Fibroblast of lung (primary cell): ENCODE results near the gene CDR2. TPM values are rescaled to one million over a fixed set of nuclear protein-coding genes. Genes with fewer than 3 reads are reported as not detected.

Source experiments
- DNase-seq, 2 donors: peaks; one replicate each; pipeline versions ENCODE4 v3.0.0 to v3.0.0-alpha.2; 2010; ENCODE audit warnings: low read depth in 2 of 2
- H2AFZ ChIP-seq: 2 replicates; pipeline ENCODE4 v1.5.1; 2012; ENCODE audit warnings: low read length, control low read depth, inconsistent platforms
- H3K27ac ChIP-seq: 2 replicates; pipeline ENCODE4 v1.5.1; 2011; ENCODE audit warnings: low read length, control low read depth; ENCODE audit not compliant: insufficient read depth
- H3K27me3 ChIP-seq: 2 replicates; pipeline ENCODE4 v1.5.1; 2011; ENCODE audit warnings: mild to moderate bottlenecking, low read length; ENCODE audit not compliant: control insufficient read depth, insufficient read depth
- H3K36me3 ChIP-seq: 2 replicates; pipeline ENCODE4 v1.5.1; 2011; ENCODE audit warnings: low read length; ENCODE audit not compliant: control insufficient read depth, insufficient read depth
- H3K4me1 ChIP-seq: 2 replicates; pipeline ENCODE4 v1.5.1; 2011; ENCODE audit warnings: low read length; ENCODE audit not compliant: control insufficient read depth, insufficient read depth; ENCODE audit errors: extremely low read depth
- H3K4me2 ChIP-seq: 2 replicates; pipeline ENCODE4 v1.5.1; 2011; ENCODE audit warnings: low read length, control low read depth; ENCODE audit not compliant: insufficient read depth; ENCODE audit errors: extremely low read depth
- H3K4me3 ChIP-seq, 4 experiments: fragments of 200-600 bp in 1 of 4; sonication (generic) in 1 of 4; replicated peaks in 1 of 4; 2 replicates each; pipeline ENCODE4 v1.5.1; 2011 to 2016; ENCODE audit warnings: low read length in 4 of 4, low read depth in 3 of 4, mild to moderate bottlenecking in 3 of 4, control low read depth in 2 of 4, inconsistent platforms in 1 of 4, mixed read lengths in 1 of 4; ENCODE audit not compliant: insufficient read depth in 1 of 4; ENCODE audit errors: control extremely low read depth in 1 of 4
- H3K79me2 ChIP-seq: 2 replicates; pipeline ENCODE4 v1.5.1; 2012; ENCODE audit warnings: mild to moderate bottlenecking, low read length, inconsistent platforms; ENCODE audit not compliant: control insufficient read depth, insufficient read depth
- H3K9ac ChIP-seq: 2 replicates; pipeline ENCODE4 v1.5.1; 2011; ENCODE audit warnings: mild to moderate bottlenecking, low read length, control low read depth; ENCODE audit not compliant: insufficient read depth
- H3K9me3 ChIP-seq: 2 replicates; pipeline ENCODE4 v1.5.1; 2012; ENCODE audit warnings: low read depth, low read length; ENCODE audit not compliant: control insufficient read depth, insufficient read depth
- H4K20me1 ChIP-seq: 2 replicates; pipeline ENCODE4 v1.5.1; 2011; ENCODE audit warnings: low read length; ENCODE audit not compliant: control insufficient read depth, insufficient read depth; ENCODE audit errors: extremely low read depth
- CTCF ChIP-seq, 2 donors: IDR thresholded peaks in 1 of 2; conservative IDR thresholded peaks in 1 of 2; 1 replicate in 1 of 2; 2 replicates in 1 of 2; pipeline ENCODE4 v1.5.1; 2011 to 2012; ENCODE audit warnings: low read length in 2 of 2, control low read depth in 1 of 2, inconsistent platforms in 1 of 2, low read depth in 1 of 2, mild to moderate bottlenecking in 1 of 2
- EZH2 ChIP-seq: IDR thresholded peaks from 2 replicates; pipeline ENCODE4 v1.5.1; 2012; ENCODE audit warnings: low read length, control low read depth, mild to moderate bottlenecking; ENCODE audit errors: missing control alignments
- polyA plus RNA-seq, 2 donors: library from polyadenylated mRNA; depleted of rRNA in 1 of 2; stranded (reverse) in 1 of 2; unstranded in 1 of 2; fragments of >200 nt; gene quantifications; 2 replicates each; pipeline ENCODE4 v1.2.1, GENCODE V29; 2011 to 2012; ENCODE audit warnings: missing spikeins in 1 of 2
- total RNA-seq: library from RNA; depleted of rRNA; stranded (reverse); fragments of >200 nt; gene quantifications from 2 replicates; pipeline ENCODE4 v1.2.1, GENCODE V29; 2014

Gene CDR2
- total and polyA plus RNA-seq, 2 donors (not counting 1 experiment from before 2014, with no cell fraction given), result 60.1 to 73.8 TPM

GRCh38 chr16:22402191-22402590 lies 27.8 kb upstream of the CDR2 start:
- H4K20me1 ChIP-seq, result no peaks in the 10 kb centered on the region
- no peak overlapping the region for H3K4me3 ChIP-seq
- peak overlapping the region; percentile 8 for H3K27ac ChIP-seq
- H3K4me1 ChIP-seq, result peaks cover 12% of the 10 kb centered on the region
- no peaks in the 10 kb centered on the region for H3K9me3 ChIP-seq
- H3K79me2 ChIP-seq, result no peaks in the 10 kb centered on the region
- no peak overlapping the region for H2AFZ ChIP-seq
- H3K9ac ChIP-seq, result no peak overlapping the region
- no peaks in the 10 kb centered on the region for H3K27me3 ChIP-seq
- peak overlapping the region; percentile 46 for H3K4me2 ChIP-seq
- peak in 1 of 2 donors; percentile 44 for DNase-seq
- TF ChIP-seq CTCF (conservative IDR thresholded peaks at IDR 0.05 in 1 of 2, IDR thresholded peaks at IDR 0.05 in 1 of 2; ENCODE audit: low read depth in 1 of 2, low read length in 2 of 2) (no peak), EZH2 (no peak)
- no peaks in the 10 kb centered on the region for H3K36me3 ChIP-seq

GRCh38 chr16:22400900-22401299 lies 26.5 kb upstream of the CDR2 start:
- H3K9me3 ChIP-seq, result no peaks in the 10 kb centered on the region
- H3K4me3 ChIP-seq, result no peak overlapping the region

GRCh38 chr16:22397931-22398330 lies 23.5 kb upstream of the CDR2 start:
- no peaks in the 10 kb centered on the region for H3K79me2 ChIP-seq
- H3K4me1 ChIP-seq, result peaks cover 9% of the 10 kb centered on the region
- TF ChIP-seq EZH2 (no peak), CTCF (conservative IDR thresholded peaks at IDR 0.05 in 1 of 2, IDR thresholded peaks at IDR 0.05 in 1 of 2; ENCODE audit: low read depth in 1 of 2, low read length in 2 of 2) (no peak)
- DNase-seq, result no peak
- H2AFZ ChIP-seq, result no peak overlapping the region
- H3K27ac ChIP-seq, result peak overlapping the region; percentile 20
- H3K36me3 ChIP-seq, result no peaks in the 10 kb centered on the region
- no peak overlapping the region for H3K9ac ChIP-seq
- no peaks in the 10 kb centered on the region for H4K20me1 ChIP-seq
- H3K9me3 ChIP-seq, result no peaks in the 10 kb centered on the region
- H3K27me3 ChIP-seq, result no peaks in the 10 kb centered on the region
- H3K4me2 ChIP-seq, result peak overlapping the region; percentile 0
- no peak overlapping the region for H3K4me3 ChIP-seq

More at GRCh38 chr16:22400900-22401299, 26.5 kb upstream of the CDR2 start:
- H2AFZ ChIP-seq, result no peak overlapping the region
- peaks cover 12% of the 10 kb centered on the region for H3K4me1 ChIP-seq
- TF ChIP-seq EZH2 (no peak), CTCF (conservative IDR thresholded peaks at IDR 0.05 in 1 of 2, IDR thresholded peaks at IDR 0.05 in 1 of 2; ENCODE audit: low read depth in 1 of 2, low read length in 2 of 2) (no peak)
- H3K27me3 ChIP-seq, result no peaks in the 10 kb centered on the region
- H3K9ac ChIP-seq, result no peak overlapping the region
- H4K20me1 ChIP-seq, result no peaks in the 10 kb centered on the region
- no peaks in the 10 kb centered on the region for H3K36me3 ChIP-seq
- no peaks in the 10 kb centered on the region for H3K79me2 ChIP-seq
- DNase-seq, result no peak
- H3K4me2 ChIP-seq, result no peak overlapping the region
- no peak overlapping the region for H3K27ac ChIP-seq
